ENCODE measurements around the gene P3H3. TPM values are rescaled to one million over a fixed set of nuclear protein-coding genes. Genes with fewer than 3 reads are reported as not detected.
A peak's percentile ranks its signal among the peaks of the same experiment; 100 is the strongest.

Gene P3H3
- total RNA-seq, 3 donors from 2014 or later = 7.5 to 29.5 (median 10.1) TPM

DNA sequence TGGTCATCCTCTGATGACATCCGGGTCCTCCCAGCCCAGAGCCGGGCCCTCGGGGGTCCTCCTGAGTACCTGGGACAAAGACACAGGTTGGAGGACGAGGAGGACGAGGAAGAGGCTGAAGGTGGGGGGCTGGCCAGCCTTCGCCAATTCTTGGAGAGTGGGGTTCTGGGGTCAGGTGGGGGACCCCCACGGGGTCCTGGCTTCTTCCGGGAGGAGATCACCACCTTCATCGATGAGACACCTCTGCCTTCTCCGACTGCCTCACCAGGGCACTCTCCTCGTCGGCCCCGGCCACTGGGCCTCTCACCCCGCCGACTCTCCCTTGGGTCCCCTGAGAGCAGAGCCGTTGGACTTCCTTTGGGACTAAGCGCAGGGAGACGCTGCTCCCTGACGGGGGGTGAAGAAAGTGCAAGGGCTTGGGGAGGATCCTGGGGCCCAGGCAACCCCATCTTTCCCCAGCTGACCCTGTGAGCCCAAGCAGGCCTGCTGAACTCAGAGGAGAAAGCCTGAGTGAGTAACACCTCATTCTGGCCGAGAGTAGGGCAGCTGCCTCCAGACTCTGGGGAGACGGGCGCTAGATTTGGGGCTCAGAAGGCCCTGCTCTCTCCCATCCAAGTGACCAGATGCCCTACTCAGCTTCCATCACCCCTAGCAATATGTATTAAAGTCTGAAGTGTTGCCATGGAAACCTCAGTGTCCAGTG is 1.3 kb upstream of the P3H3 start:
- Histone ChIP-seq H3K4me3 (peak overlapping the region in 1 of 3 donors; percentile 88), H3K4me1 (peaks cover 0 to 14% of the 10 kb centered on the region in 2 donors), H3K36me3 (no peaks in the 10 kb centered on the region), H3K27ac (peak overlapping the region; percentile 60 to 89), H3K27me3 (peaks cover 5 to 18% of the 10 kb centered on the region in 2 donors), H3K9me3 (no peaks in the 10 kb centered on the region)
- DNase-seq (ENCODE audit: low spot score in 2 of 2) = no peak
- intact Hi-C loops (cut with DNase I; ENCODE audit: low total_unique reads) = loop anchor here (10.0 kb wide), 1 partner anchor 212 kb away; no protein-coding TSS in a partner anchor
- no peak for TF ChIP-seq POLR2A (IDR thresholded peaks at IDR 0.05)
- no peak for TF ChIP-seq POLR2AphosphoS5 (IDR thresholded peaks at IDR 0.05)
- TF ChIP-seq, protein P1, sequence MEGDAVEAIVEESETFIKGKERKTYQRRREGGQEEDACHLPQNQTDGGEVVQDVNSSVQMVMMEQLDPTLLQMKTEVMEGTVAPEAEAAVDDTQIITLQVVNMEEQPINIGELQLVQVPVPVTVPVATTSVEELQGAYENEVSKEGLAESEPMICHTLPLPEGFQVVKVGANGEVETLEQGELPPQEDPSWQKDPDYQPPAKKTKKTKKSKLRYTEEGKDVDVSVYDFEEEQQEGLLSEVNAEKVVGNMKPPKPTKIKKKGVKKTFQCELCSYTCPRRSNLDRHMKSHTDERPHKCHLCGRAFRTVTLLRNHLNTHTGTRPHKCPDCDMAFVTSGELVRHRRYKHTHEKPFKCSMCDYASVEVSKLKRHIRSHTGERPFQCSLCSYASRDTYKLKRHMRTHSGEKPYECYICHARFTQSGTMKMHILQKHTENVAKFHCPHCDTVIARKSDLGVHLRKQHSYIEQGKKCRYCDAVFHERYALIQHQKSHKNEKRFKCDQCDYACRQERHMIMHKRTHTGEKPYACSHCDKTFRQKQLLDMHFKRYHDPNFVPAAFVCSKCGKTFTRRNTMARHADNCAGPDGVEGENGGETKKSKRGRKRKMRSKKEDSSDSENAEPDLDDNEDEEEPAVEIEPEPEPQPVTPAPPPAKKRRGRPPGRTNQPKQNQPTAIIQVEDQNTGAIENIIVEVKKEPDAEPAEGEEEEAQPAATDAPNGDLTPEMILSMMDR (IDR thresholded peaks at IDR 0.05) = no peak

DNA sequence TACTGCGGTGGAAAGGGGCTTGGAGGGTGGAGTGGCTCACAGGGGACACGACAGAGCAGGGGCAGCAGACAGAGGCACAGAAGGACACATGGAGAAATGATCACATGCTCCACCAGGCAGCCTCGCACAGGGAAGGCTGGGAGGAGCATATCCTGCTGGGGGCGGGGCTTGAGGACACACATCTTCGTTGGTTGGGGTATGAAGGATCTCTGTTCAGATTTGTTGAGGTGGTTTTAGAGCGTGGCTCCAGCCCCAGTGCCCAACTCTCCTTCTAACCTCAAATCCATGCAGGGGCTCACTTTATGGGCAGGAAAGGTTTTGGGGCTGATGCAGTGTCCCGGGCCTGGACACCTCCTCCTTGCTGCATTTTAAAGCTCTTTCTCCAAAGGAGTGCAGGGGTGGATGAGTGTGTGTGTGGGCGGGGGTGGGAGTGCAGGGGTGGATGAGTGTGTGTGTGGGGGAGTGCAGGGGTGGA is 733 bp upstream of the P3H3 start:
- Histone ChIP-seq H3K9me3 (no peaks in the 10 kb centered on the region), H3K36me3 (no peaks in the 10 kb centered on the region), H3K4me3 (peak overlapping the region in 2 of 3 donors; percentile 84 to 88), H3K27me3 (peaks cover 5 to 14% of the 10 kb centered on the region in 2 donors), H3K27ac (peak overlapping the region; percentile 60 to 89), H3K4me1 (peaks cover 0 to 14% of the 10 kb centered on the region in 2 donors)
- intact Hi-C loops (cut with DNase I; ENCODE audit: low total_unique reads) = loop anchor here (10.0 kb wide), 1 partner anchor 213 kb away; no protein-coding TSS in a partner anchor
- peak; percentile 74 to 76 for DNase-seq (ENCODE audit: low spot score in 2 of 2)
- TF ChIP-seq POLR2A (IDR thresholded peaks at IDR 0.05) (no peak), POLR2AphosphoS5 (IDR thresholded peaks at IDR 0.05) (no peak)
- TF ChIP-seq, protein P1 (IDR thresholded peaks at IDR 0.05) = no peak

DNA sequence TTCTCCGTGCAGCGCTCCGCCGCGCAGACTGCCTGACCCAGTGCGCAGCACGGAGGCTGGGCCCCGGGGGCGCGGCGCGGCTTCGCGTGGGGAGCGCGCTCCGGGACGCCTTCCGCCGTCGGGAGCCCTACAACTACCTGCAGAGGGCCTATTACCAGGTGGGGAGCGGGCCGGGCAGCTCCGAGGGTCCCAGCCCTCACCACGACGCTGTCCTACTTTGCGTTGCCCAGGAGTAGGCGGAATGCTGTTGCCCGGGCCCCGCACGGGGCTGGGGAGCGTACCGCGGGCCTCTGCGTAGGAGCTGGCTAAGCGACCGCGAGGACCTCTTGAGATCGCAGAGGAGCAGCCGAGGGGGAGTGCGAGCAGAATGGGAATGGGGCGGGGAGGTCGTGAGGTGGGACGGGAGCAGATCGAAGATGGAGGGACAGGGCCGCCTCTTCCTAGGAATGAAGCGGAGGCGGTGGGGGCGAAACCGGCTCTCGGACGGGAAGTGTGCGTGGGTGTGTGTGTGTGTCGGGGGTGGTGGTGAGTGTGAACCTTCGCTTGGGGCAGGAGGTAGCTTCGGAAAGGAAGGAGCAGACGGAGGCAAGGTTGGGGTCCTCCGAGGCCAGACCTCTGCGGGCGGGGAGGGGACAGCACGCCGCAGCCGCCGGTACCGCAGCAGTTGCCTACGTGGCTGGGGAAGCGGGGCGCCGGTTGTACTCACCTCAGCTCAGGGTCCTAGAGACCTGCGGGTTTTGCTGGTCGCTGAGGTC is 751 bp downstream of the P3H3 start:
- H3K27ac ChIP-seq = peak overlapping the region; percentile 76 to 89
- peaks cover 0 to 5% of the 10 kb centered on the region in 2 donors for H3K27me3 ChIP-seq
- no peak for DNase-seq (ENCODE audit: low spot score in 2 of 2)
- no peaks in the 10 kb centered on the region for H3K9me3 ChIP-seq
- H3K4me1 ChIP-seq = peaks cover 0 to 14% of the 10 kb centered on the region in 2 donors
- no peaks in the 10 kb centered on the region for H3K36me3 ChIP-seq
- peak overlapping the region; percentile 62 to 88 (median 84) for H3K4me3 ChIP-seq
- TF ChIP-seq POLR2A (IDR thresholded peaks at IDR 0.05) = peak; percentile 34
- TF ChIP-seq, protein P1 (IDR thresholded peaks at IDR 0.05) = no peak
- TF ChIP-seq POLR2AphosphoS5 (IDR thresholded peaks at IDR 0.05) = peak in 2 of 3 donors; percentile 4 to 50
- intact Hi-C loops (cut with DNase I; ENCODE audit: low total_unique reads) = loop anchor here (10.0 kb wide), 1 partner anchor 214 kb away; no protein-coding TSS in a partner anchor

DNA sequence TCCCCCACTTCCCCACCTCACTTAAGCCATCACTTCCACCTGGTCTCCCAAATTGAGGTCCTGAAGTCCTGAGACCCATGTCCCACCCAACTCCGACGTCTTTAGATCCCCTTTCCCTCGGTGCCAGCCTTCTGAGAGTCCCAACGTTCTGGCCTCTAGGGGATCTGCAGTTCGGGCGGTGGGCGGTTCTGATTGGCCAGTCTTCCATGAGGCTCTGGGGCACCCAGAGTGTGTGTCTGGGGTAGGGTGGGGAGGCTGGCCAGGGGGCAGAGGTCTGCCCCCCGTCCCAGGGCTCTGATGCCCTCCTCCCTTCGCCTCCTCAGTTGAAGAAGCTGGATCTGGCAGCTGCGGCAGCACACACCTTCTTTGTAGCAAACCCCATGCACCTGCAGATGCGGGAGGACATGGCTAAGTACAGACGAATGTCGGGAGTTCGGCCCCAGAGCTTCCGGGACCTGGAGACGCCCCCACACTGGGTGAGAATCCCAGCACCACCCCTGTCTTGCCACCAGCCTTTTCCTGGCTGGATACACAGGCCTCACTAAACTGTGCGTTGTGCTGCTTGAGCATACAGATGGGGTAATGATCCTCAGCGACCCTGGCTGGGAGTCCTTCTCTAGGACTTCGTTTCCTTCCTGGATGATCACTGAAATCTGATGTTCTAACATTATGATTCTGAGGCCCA is 1.5 kb downstream of the P3H3 start:
- Histone ChIP-seq H3K36me3 (no peaks in the 10 kb centered on the region), H3K27ac (peak overlapping the region; percentile 76 to 89), H3K9me3 (no peaks in the 10 kb centered on the region), H3K4me3 (peak overlapping the region; percentile 62 to 88 (median 84)), H3K27me3 (no peaks in the 10 kb centered on the region), H3K4me1 (peaks cover 0 to 14% of the 10 kb centered on the region in 2 donors)
- no peak for DNase-seq (ENCODE audit: low spot score in 2 of 2)
- intact Hi-C loops (cut with DNase I; ENCODE audit: low total_unique reads) = loop anchor here (10.0 kb wide), 1 partner anchor 215 kb away; no protein-coding TSS in a partner anchor
- TF ChIP-seq, protein P1 (IDR thresholded peaks at IDR 0.05) = no peak
- TF ChIP-seq POLR2AphosphoS5 (IDR thresholded peaks at IDR 0.05) = no peak
- no peak for TF ChIP-seq POLR2A (IDR thresholded peaks at IDR 0.05)

Measured in breast epithelium (tissue), 4 donors.